Measurements from ENCODE around the gene PTGER3. TPM values are rescaled to one million over a fixed set of nuclear protein-coding genes. Genes with fewer than 3 reads are reported as not detected.

Gene PTGER3
- total RNA-seq, 1 experiment from 2014 or later = 0.03 TPM

- DNase-seq (ENCODE audit: low read depth, low spot score) = no peak
- in situ Hi-C loops (cut with HindIII; ENCODE audit: low pct_unique_long_range_greater_than_20kb, low sequenced_read_pairs) = no loop called here
These were observed 125.4 kb downstream of the PTGER3 start for GRCh38 chr1:70922196-70922595.

Small RNAs within 50 kb of the gene (small RNA-seq; reads per million reads assigned to genes)
- 0.89 to 878 reads per million in 2 experiments for gene MIR186

Other genes starting within 250 kb of the PTGER3 start
- 17.4 and 22.0 TPM in 2 replicates for gene ZRANB2, start 33.2 kb upstream of the PTGER3 start, total RNA-seq (2014; rRNA removed; shearing (Covaris generic))